Body of pancreas (tissue), 4 donors: ENCODE results near the gene TMEM190.

Experiments used
- POLR2A ChIP-seq, 3 donors: fragments of 450-650 bp; IDR thresholded peaks; one replicate each; pipeline ENCODE4 v1.6.1; 2016; ENCODE audit warnings: antibody characterized with exemption in 3 of 3, mild to moderate bottlenecking in 2 of 3
- TF ChIP-seq, protein P1 (sequence below), 7 experiments: fragments of 450-650 bp in 4 of 7; fragments of 200-600 bp in 3 of 7; sonication (generic) in 3 of 7; IDR thresholded peaks; one replicate each; pipeline ENCODE4 v1.5.1; 2016 to 2019; ENCODE audit warnings: antibody characterized with exemption in 7 of 7

DNA sequence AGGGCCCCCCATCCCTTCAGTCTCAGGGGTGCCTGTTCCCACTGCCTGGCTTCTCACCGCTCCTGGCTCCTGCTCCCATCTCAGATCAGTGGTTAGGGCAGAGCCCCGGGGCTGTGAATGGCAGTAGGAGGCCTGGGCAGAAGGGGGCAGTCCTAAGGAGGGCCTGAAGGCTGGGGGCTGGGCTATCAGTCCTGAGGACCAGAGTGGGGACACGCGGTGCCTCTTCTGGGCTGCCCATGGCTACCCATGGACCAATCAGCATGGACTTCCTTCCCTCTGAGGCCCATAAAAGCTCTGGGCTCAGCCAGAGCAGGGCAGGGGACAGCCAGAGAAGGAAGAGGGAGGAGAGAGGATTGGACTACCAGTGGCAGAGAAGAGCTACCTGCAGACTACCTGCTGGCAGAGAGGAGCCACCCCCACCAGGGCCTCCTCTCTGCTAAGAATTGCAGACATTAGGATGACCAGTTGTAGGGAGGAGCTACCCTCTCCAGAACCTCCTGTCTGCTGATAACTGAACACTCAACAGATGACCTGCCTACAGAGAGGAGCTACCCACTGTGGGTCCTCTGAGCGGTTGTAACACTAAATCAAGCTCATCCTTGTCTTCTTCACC is 43.1 kb downstream of the TMEM190 start:
- no peak for TF ChIP-seq POLR2A (IDR thresholded peaks at IDR 0.05)
- TF ChIP-seq, protein P1, sequence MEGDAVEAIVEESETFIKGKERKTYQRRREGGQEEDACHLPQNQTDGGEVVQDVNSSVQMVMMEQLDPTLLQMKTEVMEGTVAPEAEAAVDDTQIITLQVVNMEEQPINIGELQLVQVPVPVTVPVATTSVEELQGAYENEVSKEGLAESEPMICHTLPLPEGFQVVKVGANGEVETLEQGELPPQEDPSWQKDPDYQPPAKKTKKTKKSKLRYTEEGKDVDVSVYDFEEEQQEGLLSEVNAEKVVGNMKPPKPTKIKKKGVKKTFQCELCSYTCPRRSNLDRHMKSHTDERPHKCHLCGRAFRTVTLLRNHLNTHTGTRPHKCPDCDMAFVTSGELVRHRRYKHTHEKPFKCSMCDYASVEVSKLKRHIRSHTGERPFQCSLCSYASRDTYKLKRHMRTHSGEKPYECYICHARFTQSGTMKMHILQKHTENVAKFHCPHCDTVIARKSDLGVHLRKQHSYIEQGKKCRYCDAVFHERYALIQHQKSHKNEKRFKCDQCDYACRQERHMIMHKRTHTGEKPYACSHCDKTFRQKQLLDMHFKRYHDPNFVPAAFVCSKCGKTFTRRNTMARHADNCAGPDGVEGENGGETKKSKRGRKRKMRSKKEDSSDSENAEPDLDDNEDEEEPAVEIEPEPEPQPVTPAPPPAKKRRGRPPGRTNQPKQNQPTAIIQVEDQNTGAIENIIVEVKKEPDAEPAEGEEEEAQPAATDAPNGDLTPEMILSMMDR (IDR thresholded peaks at IDR 0.05) = no peak
